Thyroid gland (tissue), 4 donors: ENCODE data around the gene CTIF.

Experiments
- POLR2A ChIP-seq, 2 donors: fragments of 450-650 bp; IDR thresholded peaks; one replicate each; pipeline ENCODE4 v1.6.1; 2017; ENCODE audit warnings: antibody characterized with exemption in 2 of 2, mild to moderate bottlenecking in 2 of 2, moderate library complexity in 1 of 2
- TF ChIP-seq, protein P1 (sequence below), 6 experiments: fragments of 200-600 bp in 3 of 6; fragments of 450-650 bp in 3 of 6; sonication (generic) in 3 of 6; IDR thresholded peaks; one replicate each; pipeline ENCODE4 v1.5.1; 2016 to 2019; ENCODE audit warnings: antibody characterized with exemption in 6 of 6, mild to moderate bottlenecking in 2 of 6, inconsistent platforms in 1 of 6, moderate library complexity in 1 of 6

- TF ChIP-seq, protein P1, sequence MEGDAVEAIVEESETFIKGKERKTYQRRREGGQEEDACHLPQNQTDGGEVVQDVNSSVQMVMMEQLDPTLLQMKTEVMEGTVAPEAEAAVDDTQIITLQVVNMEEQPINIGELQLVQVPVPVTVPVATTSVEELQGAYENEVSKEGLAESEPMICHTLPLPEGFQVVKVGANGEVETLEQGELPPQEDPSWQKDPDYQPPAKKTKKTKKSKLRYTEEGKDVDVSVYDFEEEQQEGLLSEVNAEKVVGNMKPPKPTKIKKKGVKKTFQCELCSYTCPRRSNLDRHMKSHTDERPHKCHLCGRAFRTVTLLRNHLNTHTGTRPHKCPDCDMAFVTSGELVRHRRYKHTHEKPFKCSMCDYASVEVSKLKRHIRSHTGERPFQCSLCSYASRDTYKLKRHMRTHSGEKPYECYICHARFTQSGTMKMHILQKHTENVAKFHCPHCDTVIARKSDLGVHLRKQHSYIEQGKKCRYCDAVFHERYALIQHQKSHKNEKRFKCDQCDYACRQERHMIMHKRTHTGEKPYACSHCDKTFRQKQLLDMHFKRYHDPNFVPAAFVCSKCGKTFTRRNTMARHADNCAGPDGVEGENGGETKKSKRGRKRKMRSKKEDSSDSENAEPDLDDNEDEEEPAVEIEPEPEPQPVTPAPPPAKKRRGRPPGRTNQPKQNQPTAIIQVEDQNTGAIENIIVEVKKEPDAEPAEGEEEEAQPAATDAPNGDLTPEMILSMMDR (IDR thresholded peaks at IDR 0.05), result no peak
- TF ChIP-seq POLR2A (IDR thresholded peaks at IDR 0.05), result no peak
Measured at GRCh38 chr18:48545757-48546321, 7.0 kb downstream of the CTIF start.
